Fibroblast of villous mesenchyme (primary cell): ENCODE data around the gene DCUN1D2. TPM values are rescaled to one million over a fixed set of nuclear protein-coding genes. Genes with fewer than 3 reads are reported as not detected.
"Not testable (repeated sequence)": the region's sequence is repeated elsewhere in the genome, so short reads cannot be mapped to it uniquely, and the experiment has no call there.

Experiments used
- DNase-seq: peaks from one replicate; pipeline ENCODE4 v3.0.0-alpha.2; 2010; ENCODE audit warnings: low read depth
- H3K4me3 ChIP-seq: 2 replicates; pipeline ENCODE4 v1.5.1; 2011; ENCODE audit warnings: low read depth, mild to moderate bottlenecking, low read length
- total RNA-seq: library from RNA; depleted of rRNA; stranded (reverse); fragments of >200 nt; gene quantifications from 2 replicates; pipeline ENCODE4 v1.2.3, GENCODE V29; 2012
- TF ChIP-seq, protein P1 (sequence below): IDR thresholded peaks from 2 replicates; pipeline ENCODE4 v1.5.1; 2012; ENCODE audit warnings: low read depth, mild to moderate bottlenecking, low read length; ENCODE audit not compliant: insufficient read depth

The DCUN1D2 gene
- total RNA-seq, 1 donor: 13.4 TPM

DNA sequence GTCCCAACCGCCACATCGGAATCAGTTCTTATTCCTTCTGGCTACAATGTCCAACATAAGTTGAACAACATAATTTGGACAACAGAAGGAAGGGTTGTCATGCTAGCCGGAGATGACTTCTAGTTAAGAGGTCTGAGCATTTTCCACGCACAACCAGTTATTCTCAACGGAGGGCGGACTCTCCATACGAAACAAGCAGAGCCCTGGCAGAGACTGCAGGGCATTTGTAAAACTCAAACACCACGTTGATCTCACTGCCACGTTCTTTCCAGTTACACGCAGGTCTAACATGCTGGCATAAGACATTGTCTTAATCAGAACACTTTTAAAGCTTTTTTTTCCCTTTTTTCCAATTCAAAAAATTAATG is 38.3 kb upstream of the DCUN1D2 start:
- DNase-seq: no peak
- TF ChIP-seq, protein P1, sequence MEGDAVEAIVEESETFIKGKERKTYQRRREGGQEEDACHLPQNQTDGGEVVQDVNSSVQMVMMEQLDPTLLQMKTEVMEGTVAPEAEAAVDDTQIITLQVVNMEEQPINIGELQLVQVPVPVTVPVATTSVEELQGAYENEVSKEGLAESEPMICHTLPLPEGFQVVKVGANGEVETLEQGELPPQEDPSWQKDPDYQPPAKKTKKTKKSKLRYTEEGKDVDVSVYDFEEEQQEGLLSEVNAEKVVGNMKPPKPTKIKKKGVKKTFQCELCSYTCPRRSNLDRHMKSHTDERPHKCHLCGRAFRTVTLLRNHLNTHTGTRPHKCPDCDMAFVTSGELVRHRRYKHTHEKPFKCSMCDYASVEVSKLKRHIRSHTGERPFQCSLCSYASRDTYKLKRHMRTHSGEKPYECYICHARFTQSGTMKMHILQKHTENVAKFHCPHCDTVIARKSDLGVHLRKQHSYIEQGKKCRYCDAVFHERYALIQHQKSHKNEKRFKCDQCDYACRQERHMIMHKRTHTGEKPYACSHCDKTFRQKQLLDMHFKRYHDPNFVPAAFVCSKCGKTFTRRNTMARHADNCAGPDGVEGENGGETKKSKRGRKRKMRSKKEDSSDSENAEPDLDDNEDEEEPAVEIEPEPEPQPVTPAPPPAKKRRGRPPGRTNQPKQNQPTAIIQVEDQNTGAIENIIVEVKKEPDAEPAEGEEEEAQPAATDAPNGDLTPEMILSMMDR: no peak
- no peak overlapping the region for H3K4me3 ChIP-seq

DNA sequence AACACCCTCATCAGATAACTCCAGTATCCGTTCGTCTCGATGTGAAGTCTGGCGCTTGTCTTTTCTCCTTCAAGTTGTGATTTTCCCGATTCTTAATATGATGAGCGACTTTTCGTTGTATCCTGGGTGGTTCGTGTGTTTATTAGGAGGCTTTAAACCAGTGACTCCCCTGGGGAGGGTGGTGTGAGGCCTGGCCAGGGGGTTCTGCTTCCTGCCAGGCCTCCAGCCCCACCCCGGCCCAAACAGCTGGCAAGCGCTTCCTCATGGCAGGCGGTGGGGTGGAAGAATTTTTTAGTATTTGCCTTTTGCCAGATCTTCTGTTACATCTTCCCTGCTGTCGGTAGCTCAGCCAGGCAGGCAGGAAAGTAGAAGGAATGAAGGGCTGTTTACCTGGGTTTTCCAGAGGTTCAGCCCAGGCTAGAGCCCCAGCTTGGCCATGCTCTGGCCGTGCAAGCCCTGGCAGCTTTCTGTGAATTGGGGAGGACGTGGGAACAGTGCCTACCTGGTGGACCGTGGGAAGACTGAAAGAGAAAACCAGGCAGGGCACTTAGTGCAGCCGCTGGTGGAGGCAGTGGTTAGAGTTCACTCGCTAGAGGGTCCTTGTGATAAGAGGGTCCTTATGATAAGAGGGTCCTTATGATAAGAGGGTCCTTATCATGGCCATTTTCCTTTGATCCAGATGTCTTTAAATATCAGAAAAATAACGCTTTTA is 37.7 kb upstream of the DCUN1D2 start:
- no peak overlapping the region for H3K4me3 ChIP-seq
- no peak for DNase-seq
- TF ChIP-seq, protein P1: no peak

- no peak for DNase-seq
- TF ChIP-seq, protein P1: no peak
- H3K4me3 ChIP-seq: no peak overlapping the region
These were observed 36.9 kb upstream of the DCUN1D2 start for GRCh38 chr13:113527272-113527958.

- TF ChIP-seq, protein P1: no peak
- no peak for DNase-seq
- H3K4me3 ChIP-seq: no peak overlapping the region
These were observed 36.1 kb upstream of the DCUN1D2 start for GRCh38 chr13:113526466-113527220.

- H3K4me3 ChIP-seq, DNase-seq: not testable (repeated sequence)
These were observed 31.9 kb upstream of the DCUN1D2 start for GRCh38 chr13:113522438-113522837.

GRCh38 chr13:113520571-113520970 is 30.1 kb upstream of the DCUN1D2 start:
- no peak for DNase-seq
- H3K4me3 ChIP-seq: no peak overlapping the region
- TF ChIP-seq, protein P1: no peak

GRCh38 chr13:113519556-113519955 is 29.0 kb upstream of the DCUN1D2 start:
- TF ChIP-seq, protein P1: no peak
- no peak for DNase-seq
- H3K4me3 ChIP-seq: no peak overlapping the region
